ENCODE data around the gene PRLR.
"Not testable (repeated sequence)": the region's sequence is repeated elsewhere in the genome, so short reads cannot be mapped to it uniquely, and the experiment has no call there.

The PRLR gene

DNA sequence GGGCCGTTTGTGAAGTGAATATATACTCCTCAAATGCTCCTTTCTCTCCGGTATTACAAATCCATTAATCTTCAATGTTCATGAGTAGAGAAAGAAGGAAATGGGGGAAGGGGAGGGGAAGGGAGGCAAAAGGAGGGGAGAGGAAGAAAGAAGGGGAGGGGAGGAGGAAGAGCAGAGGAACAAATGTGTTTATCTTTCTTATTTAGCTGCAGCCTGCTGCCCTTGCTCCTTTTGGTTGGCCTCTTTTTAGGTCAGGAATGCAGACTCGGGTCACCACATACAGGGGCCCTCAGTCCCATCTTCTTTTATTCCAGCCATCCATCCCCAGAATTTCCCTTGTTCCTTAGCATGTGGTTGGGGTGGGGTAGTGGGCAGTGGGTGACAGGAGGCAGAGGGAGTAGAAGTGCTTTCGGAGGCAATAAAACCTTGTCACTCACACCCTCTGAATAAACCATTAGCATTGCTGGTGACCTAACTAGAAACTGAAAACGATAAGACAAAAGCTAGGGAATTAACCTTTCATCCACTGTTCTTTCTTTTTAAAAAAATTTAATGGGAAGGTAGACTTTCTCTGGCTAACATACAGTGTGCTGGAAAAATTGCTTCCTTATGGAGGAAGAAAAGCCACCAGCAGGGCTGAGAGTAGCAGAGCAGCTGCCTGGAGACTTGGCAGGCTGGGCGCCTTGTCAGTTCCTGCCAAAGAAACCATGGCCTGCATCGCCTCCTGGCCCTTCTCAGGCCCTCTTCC lies 16.8 kb upstream of the PRLR start:
- DNase-seq (ENCODE audit: low read depth), result no peak
- TF ChIP-seq, protein P1, sequence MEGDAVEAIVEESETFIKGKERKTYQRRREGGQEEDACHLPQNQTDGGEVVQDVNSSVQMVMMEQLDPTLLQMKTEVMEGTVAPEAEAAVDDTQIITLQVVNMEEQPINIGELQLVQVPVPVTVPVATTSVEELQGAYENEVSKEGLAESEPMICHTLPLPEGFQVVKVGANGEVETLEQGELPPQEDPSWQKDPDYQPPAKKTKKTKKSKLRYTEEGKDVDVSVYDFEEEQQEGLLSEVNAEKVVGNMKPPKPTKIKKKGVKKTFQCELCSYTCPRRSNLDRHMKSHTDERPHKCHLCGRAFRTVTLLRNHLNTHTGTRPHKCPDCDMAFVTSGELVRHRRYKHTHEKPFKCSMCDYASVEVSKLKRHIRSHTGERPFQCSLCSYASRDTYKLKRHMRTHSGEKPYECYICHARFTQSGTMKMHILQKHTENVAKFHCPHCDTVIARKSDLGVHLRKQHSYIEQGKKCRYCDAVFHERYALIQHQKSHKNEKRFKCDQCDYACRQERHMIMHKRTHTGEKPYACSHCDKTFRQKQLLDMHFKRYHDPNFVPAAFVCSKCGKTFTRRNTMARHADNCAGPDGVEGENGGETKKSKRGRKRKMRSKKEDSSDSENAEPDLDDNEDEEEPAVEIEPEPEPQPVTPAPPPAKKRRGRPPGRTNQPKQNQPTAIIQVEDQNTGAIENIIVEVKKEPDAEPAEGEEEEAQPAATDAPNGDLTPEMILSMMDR (IDR thresholded peaks at IDR 0.05; ENCODE audit: low read depth, low read length), result no peak
- no peak for TF ChIP-seq MYC (IDR thresholded peaks at IDR 0.05; ENCODE audit: low read depth, low read length)
- TF ChIP-seq, protein P2, sequence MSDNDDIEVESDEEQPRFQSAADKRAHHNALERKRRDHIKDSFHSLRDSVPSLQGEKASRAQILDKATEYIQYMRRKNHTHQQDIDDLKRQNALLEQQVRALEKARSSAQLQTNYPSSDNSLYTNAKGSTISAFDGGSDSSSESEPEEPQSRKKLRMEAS (IDR thresholded peaks at IDR 0.05; ENCODE audit: low read depth, low read length), result no peak
- TF ChIP-seq POLR2A (IDR thresholded peaks at IDR 0.05; ENCODE audit: extremely low read depth, insufficient read length), result no peak
- H3K4me3 ChIP-seq (ENCODE audit: low read depth, low read length), result no peak overlapping the region

DNA sequence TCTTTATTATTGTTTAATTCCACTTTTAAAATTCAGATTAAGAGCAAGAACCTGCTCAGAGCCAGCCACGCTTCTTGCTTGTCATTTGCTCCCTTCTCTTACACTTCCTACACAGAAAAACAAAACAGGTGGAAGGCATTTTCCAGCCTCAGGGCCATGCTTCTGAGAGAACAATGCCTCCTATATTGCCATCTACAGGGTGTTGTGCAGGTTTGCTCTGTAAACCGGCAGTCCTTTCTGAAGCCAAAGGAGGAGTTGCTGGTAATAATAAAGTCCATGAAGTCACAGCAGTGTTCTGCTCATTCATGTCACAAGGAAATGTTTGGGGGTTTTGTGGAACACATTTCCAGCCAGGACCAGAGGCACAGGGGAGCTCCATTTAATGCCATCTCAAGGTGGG lies 16.1 kb upstream of the PRLR start:
- TF ChIP-seq POLR2A (IDR thresholded peaks at IDR 0.05; ENCODE audit: extremely low read depth, insufficient read length) (no peak), MYC (IDR thresholded peaks at IDR 0.05; ENCODE audit: low read depth, low read length) (no peak)
- TF ChIP-seq, protein P1 (IDR thresholded peaks at IDR 0.05; ENCODE audit: low read depth, low read length), result no peak
- TF ChIP-seq, protein P2 (IDR thresholded peaks at IDR 0.05; ENCODE audit: low read depth, low read length), result no peak
- DNase-seq (ENCODE audit: low read depth), result no peak

DNA sequence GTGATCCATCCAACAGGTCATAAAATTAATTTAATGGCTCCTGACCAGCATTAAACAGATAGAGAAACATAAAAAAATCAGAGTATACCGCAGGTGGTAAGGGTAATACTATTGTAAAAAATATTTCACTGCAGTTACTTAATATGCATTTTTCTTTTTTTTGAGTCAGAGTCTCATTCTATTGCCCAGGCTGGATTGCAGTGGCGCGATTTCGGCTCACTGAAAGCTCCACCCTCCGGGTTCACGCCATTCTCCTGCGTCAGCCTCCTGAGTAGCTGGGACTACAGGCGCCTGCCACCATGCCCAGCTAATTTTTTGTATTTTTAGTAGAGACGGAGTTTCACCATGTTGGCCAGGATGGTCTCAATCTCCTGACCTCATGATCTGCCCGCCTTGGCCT lies 15.1 kb upstream of the PRLR start:
- DNase-seq (ENCODE audit: low read depth), result not testable (repeated sequence)

More for the DNA sequence above, 16.1 kb upstream of the PRLR start:
- H3K4me3 ChIP-seq (ENCODE audit: low read depth, low read length), result no peak overlapping the region

DNA sequence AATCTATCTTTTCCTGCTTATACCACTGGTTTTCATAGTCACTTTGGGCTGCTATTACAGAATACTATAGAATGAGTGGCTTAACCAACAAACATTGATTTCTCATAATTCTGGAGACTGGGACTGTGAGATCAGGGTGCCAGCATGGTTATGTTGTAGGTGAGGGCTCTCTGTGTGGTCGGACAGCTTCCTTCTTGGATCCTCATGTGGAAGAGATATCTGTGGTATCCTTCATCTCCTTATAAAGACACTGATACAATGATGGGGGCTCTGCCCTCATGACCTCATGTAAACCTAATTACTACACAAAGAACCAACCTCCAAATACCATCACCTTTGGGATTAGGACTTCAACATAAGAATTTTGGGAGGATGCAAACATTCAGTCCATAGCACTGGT lies 13.9 kb upstream of the PRLR start:
- TF ChIP-seq POLR2A (IDR thresholded peaks at IDR 0.05; ENCODE audit: extremely low read depth, insufficient read length) (no peak), MYC (IDR thresholded peaks at IDR 0.05; ENCODE audit: low read depth, low read length) (no peak)
- TF ChIP-seq, protein P2 (IDR thresholded peaks at IDR 0.05; ENCODE audit: low read depth, low read length), result no peak
- TF ChIP-seq, protein P1 (IDR thresholded peaks at IDR 0.05; ENCODE audit: low read depth, low read length), result no peak
- no peak overlapping the region for H3K4me3 ChIP-seq (ENCODE audit: low read depth, low read length)
- no peak for DNase-seq (ENCODE audit: low read depth)

More for the DNA sequence above, 15.1 kb upstream of the PRLR start:
- not testable (repeated sequence) for H3K4me3 ChIP-seq (ENCODE audit: low read depth, low read length)

DNA sequence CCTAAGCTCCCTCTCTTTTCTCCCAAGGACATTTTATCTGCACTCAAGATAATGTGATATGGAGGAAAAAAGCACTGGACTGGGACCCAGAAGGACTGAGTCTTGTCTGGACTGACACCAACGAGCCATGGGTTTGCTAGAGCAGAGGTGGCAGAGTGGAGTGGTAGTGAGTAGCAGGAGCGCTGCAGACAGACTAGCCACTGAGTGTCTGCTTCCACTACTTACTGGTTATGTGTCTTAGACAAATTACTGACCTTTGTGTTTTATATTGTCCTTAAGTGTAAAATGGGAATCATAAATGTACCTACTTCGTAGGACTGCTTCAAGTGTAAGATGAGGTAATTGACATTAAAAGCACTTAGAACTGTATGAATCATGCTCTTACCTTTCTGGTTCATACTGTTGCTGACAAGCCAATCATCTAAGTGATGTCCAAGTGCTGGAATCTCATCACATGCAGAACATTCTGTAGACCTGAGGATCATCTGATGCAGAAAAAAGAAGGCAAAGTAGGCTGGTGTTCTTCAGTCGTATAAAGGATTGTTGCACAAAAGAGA lies 12.5 kb upstream of the PRLR start:
- TF ChIP-seq MYC (IDR thresholded peaks at IDR 0.05; ENCODE audit: low read depth, low read length) (no peak), POLR2A (IDR thresholded peaks at IDR 0.05; ENCODE audit: extremely low read depth, insufficient read length) (no peak)
- TF ChIP-seq, protein P1 (IDR thresholded peaks at IDR 0.05; ENCODE audit: low read depth, low read length), result no peak
- no peak for DNase-seq (ENCODE audit: low read depth)
- H3K4me3 ChIP-seq (ENCODE audit: low read depth, low read length), result no peak overlapping the region

DNA sequence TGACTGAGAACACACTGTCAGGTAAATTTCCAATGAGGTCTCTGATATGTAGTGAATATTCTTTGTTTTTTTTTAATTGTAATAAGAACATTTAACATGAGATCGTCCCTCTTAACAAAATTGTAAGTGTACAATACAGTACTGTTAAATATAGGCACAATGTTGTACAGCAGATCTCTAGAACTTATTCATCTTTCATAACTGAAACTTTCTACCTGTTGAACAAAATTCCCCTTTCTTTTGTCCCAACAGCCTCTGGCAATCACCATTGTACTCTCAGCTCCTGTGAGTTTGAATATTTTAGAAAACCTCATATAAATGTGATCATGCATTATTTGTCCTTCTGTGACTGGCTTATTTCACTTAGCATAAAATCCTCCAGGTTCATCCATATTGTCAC lies 10.6 kb upstream of the PRLR start:
- no peak for DNase-seq (ENCODE audit: low read depth)
- TF ChIP-seq, protein P2 (IDR thresholded peaks at IDR 0.05; ENCODE audit: low read depth, low read length), result no peak
- TF ChIP-seq MYC (IDR thresholded peaks at IDR 0.05; ENCODE audit: low read depth, low read length), result no peak

More for the DNA sequence above, 10.6 kb upstream of the PRLR start:
- H3K4me3 ChIP-seq (ENCODE audit: low read depth, low read length), result no peak overlapping the region

All from NB4 (cell line).